GM12875 (cell line): ENCODE results near the gene MAGI1.

Experiments
- H3K4me3 ChIP-seq: one replicate; pipeline ENCODE4 v1.5.1; 2011; ENCODE audit warnings: low read depth, low read length, control low read depth
- TF ChIP-seq, protein P1 (sequence below): IDR thresholded peaks from 2 replicates; pipeline ENCODE4 v1.5.1; 2011; ENCODE audit warnings: low read depth, mild to moderate bottlenecking, control low read depth, inconsistent platforms, low read length, moderate library complexity, borderline replicate concordance; ENCODE audit not compliant: insufficient read depth

The MAGI1 gene

DNA sequence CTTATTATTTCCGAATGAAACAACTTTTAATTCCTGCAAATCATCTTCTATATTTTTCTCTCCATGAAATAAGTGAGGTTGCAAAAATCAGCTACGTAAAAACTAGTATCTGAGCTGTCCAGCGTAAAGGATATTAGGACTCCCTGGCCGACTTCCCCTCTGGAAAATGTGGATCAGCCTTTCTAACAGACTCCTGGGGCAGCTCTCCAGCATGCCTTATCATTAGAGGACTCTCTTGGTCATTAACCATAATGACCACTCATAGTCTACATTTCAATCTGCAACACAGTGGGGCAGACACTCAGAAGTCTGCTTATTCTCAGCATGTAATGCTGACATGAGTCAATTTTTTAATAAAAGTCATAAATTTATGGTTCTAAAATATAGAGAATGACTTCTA, 130.1 kb downstream of the MAGI1 start:
- no peak overlapping the region for H3K4me3 ChIP-seq
- TF ChIP-seq, protein P1, sequence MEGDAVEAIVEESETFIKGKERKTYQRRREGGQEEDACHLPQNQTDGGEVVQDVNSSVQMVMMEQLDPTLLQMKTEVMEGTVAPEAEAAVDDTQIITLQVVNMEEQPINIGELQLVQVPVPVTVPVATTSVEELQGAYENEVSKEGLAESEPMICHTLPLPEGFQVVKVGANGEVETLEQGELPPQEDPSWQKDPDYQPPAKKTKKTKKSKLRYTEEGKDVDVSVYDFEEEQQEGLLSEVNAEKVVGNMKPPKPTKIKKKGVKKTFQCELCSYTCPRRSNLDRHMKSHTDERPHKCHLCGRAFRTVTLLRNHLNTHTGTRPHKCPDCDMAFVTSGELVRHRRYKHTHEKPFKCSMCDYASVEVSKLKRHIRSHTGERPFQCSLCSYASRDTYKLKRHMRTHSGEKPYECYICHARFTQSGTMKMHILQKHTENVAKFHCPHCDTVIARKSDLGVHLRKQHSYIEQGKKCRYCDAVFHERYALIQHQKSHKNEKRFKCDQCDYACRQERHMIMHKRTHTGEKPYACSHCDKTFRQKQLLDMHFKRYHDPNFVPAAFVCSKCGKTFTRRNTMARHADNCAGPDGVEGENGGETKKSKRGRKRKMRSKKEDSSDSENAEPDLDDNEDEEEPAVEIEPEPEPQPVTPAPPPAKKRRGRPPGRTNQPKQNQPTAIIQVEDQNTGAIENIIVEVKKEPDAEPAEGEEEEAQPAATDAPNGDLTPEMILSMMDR = no peak

DNA sequence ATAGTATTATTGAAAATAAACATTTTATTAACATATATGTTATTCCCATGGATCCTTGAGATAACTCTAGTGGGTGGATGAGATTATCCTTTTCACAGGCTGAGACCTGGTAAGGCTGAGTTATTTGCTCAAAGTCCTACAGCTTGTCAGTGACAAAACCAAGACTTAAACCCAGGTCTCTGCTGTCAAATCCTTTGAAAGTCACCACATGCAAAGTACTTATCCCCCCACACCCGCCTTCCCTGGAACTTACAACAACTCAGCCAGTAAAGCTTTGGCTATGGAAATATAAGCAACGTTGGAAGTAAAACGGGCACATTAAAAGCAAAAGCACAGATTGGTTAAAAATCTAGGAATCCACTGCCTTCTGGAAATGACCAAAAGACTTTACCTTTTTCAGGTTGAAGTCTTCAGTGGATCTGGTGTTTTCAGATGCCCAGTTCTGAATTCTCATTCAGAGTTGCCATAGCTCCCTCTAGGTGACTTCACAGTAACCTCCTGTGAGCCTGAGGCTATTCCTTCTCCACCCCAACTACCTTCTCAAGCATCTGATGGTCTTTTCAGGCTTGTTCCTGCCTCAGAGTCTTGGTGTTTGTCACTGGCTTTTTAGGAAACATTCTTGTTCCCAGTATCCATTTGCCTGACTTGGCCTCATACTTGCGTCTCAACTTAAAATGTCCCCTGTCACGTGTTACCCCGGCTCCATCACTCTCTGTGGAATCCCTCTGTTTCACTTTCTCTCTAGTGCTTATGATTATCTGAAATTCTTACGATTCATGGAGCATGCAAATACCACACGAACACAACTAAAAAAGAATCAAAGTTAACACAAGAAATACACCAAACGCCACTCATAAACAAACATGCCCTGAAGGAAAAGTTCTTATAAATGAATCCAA, 131.2 kb downstream of the MAGI1 start:
- TF ChIP-seq, protein P1 = no peak
- H3K4me3 ChIP-seq = no peak overlapping the region

DNA sequence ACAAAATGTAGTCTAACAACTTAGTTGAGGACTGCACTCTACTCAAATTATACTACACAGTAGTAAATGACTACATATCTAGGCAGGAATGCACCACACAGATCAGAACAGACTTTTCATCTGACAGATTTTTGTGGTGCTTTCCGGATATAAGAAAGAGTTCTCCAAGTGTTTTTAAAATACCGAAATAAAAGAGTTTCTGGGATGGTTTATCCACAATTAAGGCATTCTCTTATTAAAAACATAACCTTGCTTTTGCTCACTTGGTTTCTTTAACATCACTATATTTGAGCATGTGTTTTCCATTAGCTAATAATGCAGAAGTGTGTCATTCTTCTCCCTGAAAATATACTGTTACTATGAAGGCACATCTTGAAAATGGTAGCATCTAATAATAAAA, 132.9 kb downstream of the MAGI1 start:
- H3K4me3 ChIP-seq = no peak overlapping the region
- TF ChIP-seq, protein P1 = no peak

DNA sequence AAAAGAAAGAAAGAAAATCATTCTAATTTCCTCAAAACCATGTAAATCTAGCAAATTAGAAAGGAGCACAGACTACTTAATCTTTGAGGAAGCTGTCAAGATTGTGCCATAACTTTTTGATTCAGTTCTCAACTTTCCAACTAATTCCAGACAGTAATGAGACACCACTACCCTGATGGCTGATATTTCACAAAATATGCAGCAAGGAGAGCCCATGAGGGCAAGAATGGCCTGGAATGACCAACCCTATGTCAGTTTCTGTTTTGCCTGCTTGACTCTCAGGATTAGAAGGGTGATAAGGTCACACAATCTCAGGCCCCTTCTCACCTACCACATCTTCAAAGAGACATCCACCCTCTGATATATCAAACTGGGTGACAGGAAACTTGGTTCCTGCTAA, 134.7 kb downstream of the MAGI1 start:
- H3K4me3 ChIP-seq = no peak overlapping the region
- TF ChIP-seq, protein P1 = no peak

DNA sequence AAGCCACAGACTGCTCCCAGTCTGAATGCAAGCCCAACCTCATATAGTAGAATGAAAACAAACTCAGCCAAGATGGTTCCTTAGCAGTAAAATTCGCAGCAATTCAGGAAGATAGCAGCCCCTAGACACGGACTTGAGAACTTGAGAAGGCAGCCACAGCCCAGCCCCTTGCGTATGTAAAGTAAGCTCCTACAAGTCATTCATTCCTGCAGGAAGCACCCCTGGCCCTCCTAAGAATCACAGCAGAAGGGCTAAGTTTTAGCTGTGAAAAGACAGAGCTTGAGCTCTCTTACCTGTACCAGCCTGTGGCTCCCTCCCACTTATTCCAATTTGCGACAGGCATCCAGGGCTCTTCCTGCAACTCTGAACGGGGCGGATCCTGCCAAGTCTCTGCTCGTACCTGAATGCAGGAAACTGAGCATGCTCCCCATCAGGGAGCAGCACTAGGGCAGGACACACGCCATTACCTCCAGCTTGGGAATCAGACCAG, 136.4 kb downstream of the MAGI1 start:
- H3K4me3 ChIP-seq = no peak overlapping the region
- TF ChIP-seq, protein P1 = no peak

DNA sequence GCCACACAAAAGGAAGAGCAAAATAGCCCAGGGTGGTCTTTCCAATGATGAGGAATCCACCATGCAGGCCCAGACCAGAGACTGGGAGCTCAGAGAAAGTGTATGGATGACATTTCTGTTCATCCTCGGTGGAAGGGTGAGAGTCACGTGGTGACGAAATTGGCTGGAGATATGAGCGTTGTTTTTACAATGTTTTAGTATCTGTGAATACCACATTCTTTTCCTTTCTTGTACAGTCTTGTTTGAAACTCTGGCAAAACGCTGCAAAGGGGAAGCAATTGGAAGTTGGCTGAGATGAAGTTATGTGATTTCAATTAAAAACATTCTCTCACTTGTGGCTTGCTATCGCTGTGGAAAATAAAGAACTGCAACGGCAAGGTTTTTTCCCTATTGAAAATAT, 137.5 kb downstream of the MAGI1 start:
- TF ChIP-seq, protein P1 = no peak
- no peak overlapping the region for H3K4me3 ChIP-seq

DNA sequence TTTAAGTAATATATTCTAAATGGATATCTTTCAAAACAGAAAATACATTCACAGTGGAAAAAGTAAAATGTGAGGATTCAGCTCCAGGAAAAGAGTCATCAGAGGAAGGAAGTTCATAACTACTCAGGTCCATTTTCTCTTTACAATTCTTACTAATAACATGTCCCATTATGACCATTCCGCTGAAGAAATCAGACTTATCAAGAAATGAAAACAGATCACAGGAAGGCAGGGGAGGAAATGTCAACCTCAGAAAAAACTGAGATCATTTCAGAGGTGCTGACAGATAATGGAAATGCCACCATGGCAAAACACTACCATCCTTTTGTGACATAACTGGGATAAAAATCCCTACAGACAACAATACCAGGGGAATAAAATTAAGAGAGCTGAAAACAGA, 139.5 kb downstream of the MAGI1 start:
- TF ChIP-seq, protein P1 = no peak
- no peak overlapping the region for H3K4me3 ChIP-seq
